B cell (primary cell): ENCODE measurements around the gene HIPK3. TPM values are rescaled to one million over a fixed set of nuclear protein-coding genes. Genes with fewer than 3 reads are reported as not detected.
A peak's percentile ranks its signal among the peaks of the same experiment; 100 is the strongest.

Experiments used
- ATAC-seq: fragments of 200-7000 bp; cut with Tn5 transposase; one replicate; pipeline ENCODE4 v1.10.0; 2021; ENCODE audit warnings: low read depth, mild to moderate bottlenecking, moderate number of reproducible peaks, moderate library complexity
- CTCF ChIA-PET: fragments of 350-600 bp; sonication (Branson Sonifier 250); formaldehyde crosslinking; loops from one replicate; lab custom pipeline; 2021; ENCODE audit warnings: antibody characterized with exemption, inconsistent platforms; lab: Charles Lee
- POLR2A ChIA-PET: fragments of 350-600 bp; sonication (Branson Sonifier 250); formaldehyde crosslinking; loops from one replicate; lab custom pipeline; 2021; ENCODE audit warnings: antibody characterized with exemption; lab: Charles Lee
- DNase-seq: peaks from one replicate; pipeline ENCODE4 v3.0.0; 2013
- H2AFZ ChIP-seq: 2 replicates; pipeline ENCODE4 v1.6.1; 2012; ENCODE audit warnings: mild to moderate bottlenecking, low read depth, low read length; ENCODE audit not compliant: insufficient read depth, poor library complexity, severe bottlenecking
- H3K27ac ChIP-seq, 2 donors: 1 replicate in 1 of 2; 2 replicates in 1 of 2; pipeline ENCODE4 v1.5.1; 2012 to 2013; ENCODE audit warnings: low read length in 2 of 2, mild to moderate bottlenecking in 2 of 2, moderate library complexity in 1 of 2
- H3K27me3 ChIP-seq, 4 experiments: fragments of 200-600 bp in 1 of 4; sonication (generic) in 1 of 4; replicated peaks in 1 of 4; 1 replicate in 2 of 4; 2 replicates in 2 of 4; pipeline versions ENCODE4 v1.6.1 to v1.7.0; 2013 to 2016; ENCODE audit warnings: low read length in 3 of 4, mild to moderate bottlenecking in 2 of 4, mixed read lengths in 1 of 4, moderate library complexity in 1 of 4; ENCODE audit not compliant: insufficient read depth in 4 of 4, control insufficient read depth in 3 of 4; ENCODE audit errors: control extremely low read depth in 1 of 4
- H3K36me3 ChIP-seq, 2 experiments: replicated peaks in 1 of 2; 1 replicate in 1 of 2; 2 replicates in 1 of 2; pipeline versions ENCODE4 v1.6.1 to v1.7.1; 2013; ENCODE audit warnings: low read length in 1 of 2; ENCODE audit not compliant: insufficient read depth in 2 of 2, control insufficient read depth in 1 of 2; ENCODE audit errors: control extremely low read depth in 1 of 2, extremely low read depth in 1 of 2
- H3K4me1 ChIP-seq, 2 donors: fragments of 200-600 bp in 1 of 2; sonication (generic) in 1 of 2; 1 replicate in 1 of 2; 2 replicates in 1 of 2; pipeline versions ENCODE4 v1.5.1 to v1.6.1; 2013 to 2017; ENCODE audit warnings: low read length in 2 of 2; ENCODE audit not compliant: control insufficient read depth in 2 of 2, insufficient read depth in 2 of 2
- H3K4me2 ChIP-seq: replicated peaks from 2 replicates; pipeline ENCODE3; 2012; ENCODE audit warnings: mild to moderate bottlenecking, low read depth, low read length; ENCODE audit not compliant: poor library complexity, severe bottlenecking
- H3K4me3 ChIP-seq, 5 experiments: fragments of 200-600 bp in 1 of 5; sonication (generic) in 1 of 5; 1 replicate in 3 of 5; 2 replicates in 2 of 5; pipeline versions ENCODE4 v1.5.1 to v1.7.0; 2011 to 2016; ENCODE audit warnings: low read length in 4 of 5, mild to moderate bottlenecking in 4 of 5, low read depth in 2 of 5, control low read depth in 1 of 5, moderate library complexity in 1 of 5; ENCODE audit not compliant: insufficient read depth in 1 of 5; ENCODE audit errors: control extremely low read depth in 1 of 5, extremely low read depth in 1 of 5
- H3K79me2 ChIP-seq: fragments of 200-600 bp; sonication (generic); one replicate; pipeline ENCODE4 v1.6.0; 2016; ENCODE audit warnings: low read length; ENCODE audit not compliant: control insufficient read depth, insufficient read depth
- H3K9ac ChIP-seq: fragments of 200-600 bp; sonication (generic); 2 replicates; pipeline ENCODE4 v1.6.1; 2017; ENCODE audit warnings: mild to moderate bottlenecking, low read length, moderate library complexity
- H3K9me3 ChIP-seq, 3 donors: one replicate each; pipeline versions ENCODE4 v1.6.1 to v1.7.1; 2013; ENCODE audit warnings: low read length in 2 of 3; ENCODE audit not compliant: control insufficient read depth in 2 of 3, insufficient read depth in 1 of 3; ENCODE audit errors: control extremely low read depth in 1 of 3
- H4K20me1 ChIP-seq: 2 replicates; pipeline ENCODE4 v1.6.0; 2012; ENCODE audit warnings: mild to moderate bottlenecking, low read length; ENCODE audit not compliant: insufficient read depth, control insufficient read depth, poor library complexity, severe bottlenecking
- H3K27ac Mint-ChIP-seq: one replicate; pipeline ENCODE4 v1.8.0; 2021; ENCODE audit warnings: mixed read lengths
- H3K27me3 Mint-ChIP-seq: one replicate; pipeline ENCODE4 v1.8.0; 2021; ENCODE audit warnings: mixed read lengths
- H3K4me1 Mint-ChIP-seq: one replicate; pipeline ENCODE4 v1.8.0; 2021; ENCODE audit warnings: mixed read lengths
- H3K4me3 Mint-ChIP-seq: one replicate; pipeline ENCODE4 v1.8.0; 2021; ENCODE audit warnings: mixed read lengths
- H3K9me3 Mint-ChIP-seq: one replicate; pipeline ENCODE4 v1.8.0; 2022; ENCODE audit warnings: mixed read lengths; ENCODE audit not compliant: insufficient read depth
- EZH2 ChIP-seq: IDR thresholded peaks from 2 replicates; pipeline ENCODE4 v1.6.1; 2012; ENCODE audit warnings: borderline replicate concordance, low read depth, mild to moderate bottlenecking, moderate library complexity, low read length; ENCODE audit not compliant: insufficient read depth, poor library complexity, severe bottlenecking
- WGBS: methylation state at CpG from one replicate; pipeline ENCODE4 v1.1.5; 2013; ENCODE audit warnings: missing lambda C conversion rate; ENCODE audit not compliant: insufficient coverage; 5-methylcytosine and 5-hydroxymethylcytosine counted together
- intact Hi-C: fragments of 100-400 bp; cut with micrococcal nuclease; formaldehyde crosslinking; loops from one replicate; pipeline ENCODE4 v1.10.0; 2022
- polyA plus RNA-seq: library from polyadenylated mRNA; depleted of rRNA; stranded (reverse); fragments of >200 nt; gene quantifications from 2 replicates; pipeline ENCODE4 v1.2.3, GENCODE V29; 2012
- total RNA-seq, 2 donors: library from RNA; stranded (reverse); fragments of 120-200 nt in 1 of 2; gene quantifications; 1 replicate in 1 of 2; 2 replicates in 1 of 2; pipeline versions ENCODE4 v1.2.3 to v1.2.4, GENCODE V29; 2013 to 2022
- TF ChIP-seq, protein P1 (sequence below): fragments of 200-600 bp; IDR thresholded peaks from one replicate; pipeline ENCODE4 v1.8.0; 2022; ENCODE audit warnings: antibody characterized with exemption, mild to moderate bottlenecking

The HIPK3 gene
- total and polyA plus RNA-seq, 2 donors (not counting 1 experiment from before 2014, with no cell fraction given) = 13.1 to 81.6 TPM

GRCh38 chr11:33387996-33388395, 130.8 kb downstream of the HIPK3 start:
- WGBS = no CpG with 5 or more reads among the region's 5 CpGs
- ATAC-seq (peak; percentile 42), DNase-seq (peak; percentile 26)
- no peaks in the 10 kb centered on the region for H3K79me2 ChIP-seq
- no peak overlapping the region for H2AFZ ChIP-seq
- no peaks in the 10 kb centered on the region for H3K27me3 Mint-ChIP-seq
- no peaks in the 10 kb centered on the region for H3K9me3 Mint-ChIP-seq
- POLR2A ChIA-PET = no interaction called here
- H3K27ac Mint-ChIP-seq = peak overlapping the region; percentile 51
- H3K4me1 ChIP-seq = peaks cover 25 to 38% of the 10 kb centered on the region in 2 donors
- no peaks in the 10 kb centered on the region for H3K36me3 ChIP-seq
- peaks cover 33% of the 10 kb centered on the region for H3K4me1 Mint-ChIP-seq
- intact Hi-C loops = loop anchor here (10.0 kb wide), 1 partner anchor 967 kb away; the partner anchor contains the start of gene ABTB2
- peak overlapping the region; percentile 40 for H3K4me2 ChIP-seq
- peaks cover 0 to 5% (median 0%) of the 10 kb centered on the region in 3 donors for H3K9me3 ChIP-seq
- CTCF ChIA-PET = no interaction called here
- H3K4me3 ChIP-seq = no peak overlapping the region
- no peaks in the 10 kb centered on the region for H3K27me3 ChIP-seq
- H4K20me1 ChIP-seq = no peaks in the 10 kb centered on the region
- H3K4me3 Mint-ChIP-seq = peak overlapping the region; percentile 44
- no peak for TF ChIP-seq EZH2
- TF ChIP-seq, protein P1, sequence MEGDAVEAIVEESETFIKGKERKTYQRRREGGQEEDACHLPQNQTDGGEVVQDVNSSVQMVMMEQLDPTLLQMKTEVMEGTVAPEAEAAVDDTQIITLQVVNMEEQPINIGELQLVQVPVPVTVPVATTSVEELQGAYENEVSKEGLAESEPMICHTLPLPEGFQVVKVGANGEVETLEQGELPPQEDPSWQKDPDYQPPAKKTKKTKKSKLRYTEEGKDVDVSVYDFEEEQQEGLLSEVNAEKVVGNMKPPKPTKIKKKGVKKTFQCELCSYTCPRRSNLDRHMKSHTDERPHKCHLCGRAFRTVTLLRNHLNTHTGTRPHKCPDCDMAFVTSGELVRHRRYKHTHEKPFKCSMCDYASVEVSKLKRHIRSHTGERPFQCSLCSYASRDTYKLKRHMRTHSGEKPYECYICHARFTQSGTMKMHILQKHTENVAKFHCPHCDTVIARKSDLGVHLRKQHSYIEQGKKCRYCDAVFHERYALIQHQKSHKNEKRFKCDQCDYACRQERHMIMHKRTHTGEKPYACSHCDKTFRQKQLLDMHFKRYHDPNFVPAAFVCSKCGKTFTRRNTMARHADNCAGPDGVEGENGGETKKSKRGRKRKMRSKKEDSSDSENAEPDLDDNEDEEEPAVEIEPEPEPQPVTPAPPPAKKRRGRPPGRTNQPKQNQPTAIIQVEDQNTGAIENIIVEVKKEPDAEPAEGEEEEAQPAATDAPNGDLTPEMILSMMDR = no peak
- H3K27ac ChIP-seq = no peak overlapping the region
- H3K9ac ChIP-seq = no peak overlapping the region

GRCh38 chr11:33388793-33389525, 131.8 kb downstream of the HIPK3 start:
- no CpG with 5 or more reads among the region's 7 CpGs for WGBS
- H3K9ac ChIP-seq = peak overlapping the region; percentile 42
- peaks cover 0 to 5% (median 0%) of the 10 kb centered on the region in 3 donors for H3K9me3 ChIP-seq
- no peaks in the 10 kb centered on the region for H3K27me3 Mint-ChIP-seq
- no peaks in the 10 kb centered on the region for H4K20me1 ChIP-seq
- H3K4me2 ChIP-seq = peak overlapping the region; percentile 40
- peak overlapping the region; percentile 42 for H3K27ac Mint-ChIP-seq
- H3K4me3 ChIP-seq = peak overlapping the region in 1 of 5 experiments; percentile 44
- no peaks in the 10 kb centered on the region for H3K36me3 ChIP-seq
- DNase-seq (peak; percentile 22), ATAC-seq (peak; percentile 25)
- no peaks in the 10 kb centered on the region for H3K9me3 Mint-ChIP-seq
- peak overlapping the region; percentile 57 for H3K4me3 Mint-ChIP-seq
- peaks cover 24 to 32% of the 10 kb centered on the region in 2 donors for H3K4me1 ChIP-seq
- H3K27ac ChIP-seq = no peak overlapping the region
- peaks cover 33% of the 10 kb centered on the region for H3K4me1 Mint-ChIP-seq
- no peaks in the 10 kb centered on the region for H3K79me2 ChIP-seq
- intact Hi-C loops = loop anchor here (1.0 to 10.0 kb wide), 2 partner anchors 347 to 966 kb away; partner anchors contain the start of genes ABTB2 and CD59
- peak overlapping the region; percentile 29 for H2AFZ ChIP-seq
- TF ChIP-seq, protein P1 = no peak
- no peak for TF ChIP-seq EZH2
- no peaks in the 10 kb centered on the region for H3K27me3 ChIP-seq
- ChIA-PET CTCF (interaction anchor here (0.6 to 1.5 kb wide), 3 partner anchors 24 to 358 kb away, joined by 3 to 5 read pairs (median 3); no protein-coding TSS in a partner anchor), POLR2A (interaction anchor here (0.8 kb wide), 1 partner anchor 15 kb away, joined by 3 read pairs; no protein-coding TSS in a partner anchor)
